Activated naive CD8-positive, alpha-beta T cell treated with anti-CD3 and anti-CD28 coated beads for 36 hours (primary cell): ENCODE results near the gene MGA. TPM values are rescaled to one million over a fixed set of nuclear protein-coding genes. Genes with fewer than 3 reads are reported as not detected.

ENCODE experiments used
- total RNA-seq, 2 experiments: library from RNA; stranded (reverse); gene quantifications; one replicate each; pipeline ENCODE4 v1.2.3, GENCODE V29; 2021

The MGA gene
- total RNA-seq, 2 experiments from 2014 or later, result 30.5 to 32.0 TPM

Other genes starting within 250 kb of the MGA start
- gene RTF1, start 243.3 kb upstream of the MGA start, total RNA-seq, result 10 to 100 TPM; 26.8 to 30.3 TPM
- gene ITPKA, start 166.5 kb upstream of the MGA start, total RNA-seq, result 1 to 10 TPM; 1.3 to 1.6 TPM
- gene LTK, start 146.6 kb upstream of the MGA start, total RNA-seq, result under 1 TPM in 1 of 2 experiments, not detected in 1; 0.16 TPM
- gene RPAP1, start 116.1 kb upstream of the MGA start, total RNA-seq, result 10 to 100 TPM; 57.3 to 61.1 TPM
- 1 to 10 TPM; 1.1 to 1.3 TPM for gene TYRO3, start 101.2 kb upstream of the MGA start, total RNA-seq
- gene MAPKBP1, start 114.1 kb downstream of the MGA start, total RNA-seq, result 10 to 100 TPM; 13.2 to 14.2 TPM
- gene JMJD7, start 167.7 kb downstream of the MGA start, total RNA-seq, result 10 to 100 TPM in 1 of 2 experiments, 1 to 10 TPM in 1; 9.4 to 10.9 TPM
- 1 to 10 TPM; 2.1 to 2.2 TPM for gene PLA2G4B, start 178.4 kb downstream of the MGA start, total RNA-seq
- gene SPTBN5, start 233.6 kb downstream of the MGA start, total RNA-seq, result under 1 TPM; 0.19 to 0.30 TPM